ENCODE data around the gene HOXA1.

Gene HOXA1

GRCh38 chr7:27106901-27107240 lies 11.1 kb upstream of the HOXA1 start:
- H4K8ac ChIP-seq (ENCODE audit: low read length): peak overlapping the region; percentile 76
- H3K4ac ChIP-seq (ENCODE audit: low read depth in 1 of 2, low read length in 2 of 2): peak overlapping the region; percentile 52 to 54
- H2BK12ac ChIP-seq (ENCODE audit: low read length in 2 of 2): no peak overlapping the region

DNA sequence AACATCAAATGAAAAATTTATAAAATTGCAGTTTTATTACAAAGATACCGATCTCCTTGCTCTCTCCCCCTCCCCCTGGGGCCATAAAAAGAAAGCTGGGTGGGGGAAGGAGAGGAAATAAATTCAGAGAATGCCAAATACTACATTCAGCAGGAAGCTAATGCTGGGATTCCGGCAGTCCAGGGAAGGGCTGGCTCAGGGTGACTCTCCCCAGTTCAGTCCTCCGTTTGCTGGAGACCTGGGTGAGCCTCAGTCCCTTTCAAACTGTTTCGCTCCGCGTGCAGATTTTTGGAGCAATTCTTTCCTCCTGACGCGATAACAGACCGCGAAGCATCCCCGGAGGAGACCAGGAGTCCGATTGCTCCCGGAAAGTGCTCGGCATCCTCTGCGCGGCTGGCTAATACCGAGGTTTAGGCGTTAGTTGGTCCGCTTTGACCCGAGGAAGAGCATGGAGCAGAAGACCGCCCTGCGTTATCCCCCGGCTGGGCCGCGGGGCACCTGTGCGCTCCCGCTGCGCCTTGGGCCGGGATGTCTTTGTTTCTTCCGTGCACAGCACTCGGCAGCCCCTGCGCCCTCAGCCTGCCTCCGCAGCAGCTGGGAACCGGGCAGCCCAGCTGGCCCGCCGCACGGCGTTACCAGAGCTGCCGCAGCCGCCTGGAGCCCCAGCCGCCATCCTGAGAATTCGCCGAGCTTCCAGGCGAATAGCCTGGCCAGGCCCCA lies 10.5 kb upstream of the HOXA1 start:
- Histone ChIP-seq H3K18ac (ENCODE audit: low read depth in 1 of 2, low read length in 2 of 2) (peak overlapping the region; percentile 70 to 85), H3K4me2 (ENCODE audit: low read length, poor library complexity, severe bottlenecking) (peak overlapping the region; percentile 73)
- 3% methylated on average over 43 of the region's 44 CpGs for WGBS

More at GRCh38 chr7:27106901-27107240, 11.1 kb upstream of the HOXA1 start:
- Histone ChIP-seq H3K4me2 (ENCODE audit: low read length, poor library complexity, severe bottlenecking) (peak overlapping the region; percentile 73), H3K14ac (ENCODE audit: low read length in 2 of 2) (no peak overlapping the region), H3K27ac (ENCODE audit: low read length, poor library complexity, severe bottlenecking) (peak overlapping the region; percentile 82), H2BK15ac (ENCODE audit: low read depth, poor library complexity, severe bottlenecking) (no peak overlapping the region), H3K18ac (ENCODE audit: low read depth in 1 of 2, low read length in 2 of 2) (peak overlapping the region; percentile 70 to 85), H4K91ac (ENCODE audit: low read length) (peak overlapping the region; percentile 90), H2AK5ac (ENCODE audit: low read length, severe bottlenecking) (peak overlapping the region; percentile 18), H3K9ac (ENCODE audit: low read length) (peak overlapping the region; percentile 96), H3K79me1 (replicated peaks; ENCODE audit: low read length, poor library complexity, severe bottlenecking) (no peaks in the 10 kb centered on the region), H3K36me3 (ENCODE audit: control insufficient read depth in 1 of 2, insufficient read depth in 2 of 2, low read depth in 1 of 2, low read length in 2 of 2) (peaks cover 6 to 27% of the 10 kb centered on the region in 2 experiments), H2BK5ac (ENCODE audit: low read depth, low read length, poor library complexity, severe bottlenecking) (peak overlapping the region; percentile 96), H3K27me3 (ENCODE audit: control insufficient read depth in 1 of 2, insufficient read depth in 1 of 2, low read length in 2 of 2) (no peaks in the 10 kb centered on the region), H3K9me3 (ENCODE audit: control insufficient read depth, low read length) (no peaks in the 10 kb centered on the region), H3K23ac (ENCODE audit: low read length in 2 of 2) (peak overlapping the region in 1 of 2 experiments; percentile 6), H2AFZ (ENCODE audit: low read depth, low read length) (no peak overlapping the region), H3K4me1 (ENCODE audit: control insufficient read depth, insufficient read depth, low read depth, low read length) (peaks cover 33% of the 10 kb centered on the region), H3K4me3 (ENCODE audit: insufficient read depth in 1 of 2, low read depth in 1 of 2, low read length in 2 of 2) (peak overlapping the region; percentile 47 to 65), H2BK120ac (ENCODE audit: low read depth, low read length) (peak overlapping the region; percentile 66)
- DNase-seq: no peak
- 42% methylated on average over 5 of the region's 14 CpGs for WGBS

DNA sequence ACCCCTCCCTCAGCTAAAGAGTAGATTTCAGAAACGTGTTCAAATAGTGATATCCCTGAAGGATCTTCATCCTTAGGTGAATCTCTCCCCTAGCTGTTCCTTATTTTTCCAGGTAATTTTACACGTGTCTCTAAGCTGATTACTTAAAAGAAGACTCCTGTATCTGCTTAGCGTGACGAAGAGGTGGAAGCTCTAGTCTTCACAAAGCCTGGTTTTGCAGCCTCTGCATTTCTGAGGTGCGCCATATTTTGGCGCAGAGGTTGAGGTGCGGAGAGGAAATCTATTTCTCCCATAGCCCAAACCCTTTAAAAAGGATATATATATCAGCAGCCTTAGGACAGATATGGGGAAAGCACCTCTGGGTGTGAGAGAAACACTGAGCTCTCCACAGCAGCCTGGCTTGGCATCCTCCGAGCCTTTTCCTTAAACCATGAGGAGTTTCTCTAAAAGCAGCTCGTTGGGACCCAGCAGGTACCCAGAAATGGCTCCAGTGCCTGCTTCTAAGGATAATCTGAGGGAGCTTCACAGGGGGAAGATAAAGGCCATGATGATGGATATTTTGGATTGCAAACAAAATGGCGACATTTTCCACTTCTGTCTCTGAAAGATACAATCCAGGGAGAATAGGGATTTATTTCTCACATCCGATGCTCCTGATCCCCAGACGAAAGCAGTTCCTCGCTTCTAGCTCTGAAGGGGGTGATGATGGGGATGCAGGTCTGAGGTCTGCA lies 9.7 kb upstream of the HOXA1 start:
- H2BK15ac ChIP-seq (ENCODE audit: low read depth, poor library complexity, severe bottlenecking): no peak overlapping the region
- peaks cover 12 to 35% of the 10 kb centered on the region in 2 experiments for H3K36me3 ChIP-seq (ENCODE audit: control insufficient read depth in 1 of 2, insufficient read depth in 2 of 2, low read depth in 1 of 2, low read length in 2 of 2)
- WGBS: 25% methylated on average over 9 of the region's 13 CpGs
- H3K4me1 ChIP-seq (ENCODE audit: control insufficient read depth, insufficient read depth, low read depth, low read length): peaks cover 34% of the 10 kb centered on the region
- no peak overlapping the region for H4K91ac ChIP-seq (ENCODE audit: low read length)
- H2BK5ac ChIP-seq (ENCODE audit: low read depth, low read length, poor library complexity, severe bottlenecking): no peak overlapping the region
- H3K14ac ChIP-seq (ENCODE audit: low read length in 2 of 2): no peak overlapping the region
- H3K9me3 ChIP-seq (ENCODE audit: control insufficient read depth, low read length): no peaks in the 10 kb centered on the region
- H3K4me3 ChIP-seq (ENCODE audit: insufficient read depth in 1 of 2, low read depth in 1 of 2, low read length in 2 of 2): no peak overlapping the region
- no peak overlapping the region for H2AFZ ChIP-seq (ENCODE audit: low read depth, low read length)
- peak overlapping the region; percentile 76 for H3K27ac ChIP-seq (ENCODE audit: low read length, poor library complexity, severe bottlenecking)
- H2BK120ac ChIP-seq (ENCODE audit: low read depth, low read length): no peak overlapping the region
- peak overlapping the region; percentile 96 for H3K9ac ChIP-seq (ENCODE audit: low read length)
- H3K79me1 ChIP-seq (replicated peaks; ENCODE audit: low read length, poor library complexity, severe bottlenecking): no peaks in the 10 kb centered on the region
- no peaks in the 10 kb centered on the region for H3K27me3 ChIP-seq (ENCODE audit: control insufficient read depth in 1 of 2, insufficient read depth in 1 of 2, low read length in 2 of 2)
- no peak overlapping the region for H4K8ac ChIP-seq (ENCODE audit: low read length)
- H3K4ac ChIP-seq (ENCODE audit: low read depth in 1 of 2, low read length in 2 of 2): no peak overlapping the region
- no peak overlapping the region for H3K23ac ChIP-seq (ENCODE audit: low read length in 2 of 2)
- no peak for DNase-seq
- peak overlapping the region; percentile 80 for H2AK5ac ChIP-seq (ENCODE audit: low read length, severe bottlenecking)
- no peak overlapping the region for H2BK12ac ChIP-seq (ENCODE audit: low read length in 2 of 2)
- peak overlapping the region; percentile 34 for H3K4me2 ChIP-seq (ENCODE audit: low read length, poor library complexity, severe bottlenecking)
- H3K18ac ChIP-seq (ENCODE audit: low read depth in 1 of 2, low read length in 2 of 2): no peak overlapping the region

More for the DNA sequence above, 10.5 kb upstream of the HOXA1 start:
- H3K23ac ChIP-seq (ENCODE audit: low read length in 2 of 2): peak overlapping the region in 1 of 2 experiments; percentile 6
- H4K91ac ChIP-seq (ENCODE audit: low read length): peak overlapping the region; percentile 90
- peak overlapping the region; percentile 47 to 65 for H3K4me3 ChIP-seq (ENCODE audit: insufficient read depth in 1 of 2, low read depth in 1 of 2, low read length in 2 of 2)
- no peak overlapping the region for H3K14ac ChIP-seq (ENCODE audit: low read length in 2 of 2)
- H3K9ac ChIP-seq (ENCODE audit: low read length): peak overlapping the region; percentile 96
- peak overlapping the region; percentile 52 to 54 for H3K4ac ChIP-seq (ENCODE audit: low read depth in 1 of 2, low read length in 2 of 2)
- H2AK5ac ChIP-seq (ENCODE audit: low read length, severe bottlenecking): peak overlapping the region; percentile 18
- H3K4me1 ChIP-seq (ENCODE audit: control insufficient read depth, insufficient read depth, low read depth, low read length): peaks cover 33% of the 10 kb centered on the region
- H2AFZ ChIP-seq (ENCODE audit: low read depth, low read length): no peak overlapping the region
- peak overlapping the region; percentile 76 for H4K8ac ChIP-seq (ENCODE audit: low read length)
- H3K79me1 ChIP-seq (replicated peaks; ENCODE audit: low read length, poor library complexity, severe bottlenecking): no peaks in the 10 kb centered on the region
- H2BK12ac ChIP-seq (ENCODE audit: low read length in 2 of 2): peak overlapping the region; percentile 1 to 8
- peak overlapping the region; percentile 96 for H2BK5ac ChIP-seq (ENCODE audit: low read depth, low read length, poor library complexity, severe bottlenecking)
- no peaks in the 10 kb centered on the region for H3K9me3 ChIP-seq (ENCODE audit: control insufficient read depth, low read length)
- no peaks in the 10 kb centered on the region for H3K27me3 ChIP-seq (ENCODE audit: control insufficient read depth in 1 of 2, insufficient read depth in 1 of 2, low read length in 2 of 2)
- H3K36me3 ChIP-seq (ENCODE audit: control insufficient read depth in 1 of 2, insufficient read depth in 2 of 2, low read depth in 1 of 2, low read length in 2 of 2): peaks cover 6 to 28% of the 10 kb centered on the region in 2 experiments
- H3K27ac ChIP-seq (ENCODE audit: low read length, poor library complexity, severe bottlenecking): peak overlapping the region; percentile 82
- peak overlapping the region; percentile 66 for H2BK120ac ChIP-seq (ENCODE audit: low read depth, low read length)
- H2BK15ac ChIP-seq (ENCODE audit: low read depth, poor library complexity, severe bottlenecking): peak overlapping the region; percentile 12
- peak; percentile 53 for DNase-seq
